HCT116 (cell line): ENCODE results near the gene SERPINA10. TPM values are rescaled to one million over a fixed set of nuclear protein-coding genes. Genes with fewer than 3 reads are reported as not detected.
"Not testable (repeated sequence)": the region's sequence is repeated elsewhere in the genome, so short reads cannot be mapped to it uniquely, and the experiment has no call there.

Experiments
- ATAC-seq: fragments of 200-7000 bp; cut with Tn5 transposase; 2 replicates; pipeline ENCODE4 v1.9.1; 2020; ENCODE audit warnings: mild to moderate bottlenecking, moderate library complexity
- BruUV-seq: library from RNA; stranded (reverse); fragments of 400-500 nt; replicated peaks from 2 replicates; lab custom pipeline; 2021; lab: Mats Ljungman, UMichigan
- CTCF ChIA-PET: fragments of 300-600 bp; sonication (Branson Sonifier 250); formaldehyde crosslinking; loops from one replicate; lab custom pipeline; 2021; ENCODE audit warnings: antibody characterized with exemption; lab: Charles Lee
- POLR2A ChIA-PET: fragments of 300-600, 350-600 bp; sonication (Branson Sonifier 250); formaldehyde crosslinking; loops from one replicate; lab custom pipeline; 2021; ENCODE audit warnings: antibody characterized with exemption; lab: Charles Lee
- RAD21 ChIA-PET, 2 experiments: fragments of 300-600 bp; sonication (Branson Sonifier 250); formaldehyde crosslinking; loops; one replicate each; lab custom pipeline; 2023; ENCODE audit warnings: low total read pairs in 2 of 2; ENCODE audit not compliant: uncharacterized antibody in 2 of 2, unreplicated experiment in 2 of 2, low non-redundant PET in 1 of 2; lab: Charles Lee
- DNase-seq: peaks from one replicate; pipeline ENCODE4 v3.0.0-alpha.2; 2010; ENCODE audit warnings: low read depth, low spot score
- H2AFZ ChIP-seq: fragments of 200-600 bp; shearing (Covaris generic), sonication (generic); 2 replicates; pipeline ENCODE4 v1.6.1; 2017; ENCODE audit warnings: low read depth, mixed run types, mixed read lengths, antibody characterized with exemption, low read length; ENCODE audit not compliant: poor library complexity, severe bottlenecking
- H3K27ac ChIP-seq: 2 replicates; pipeline ENCODE4 v1.5.1; 2012; ENCODE audit warnings: low read depth, low read length
- H3K27me3 ChIP-seq: fragments of 200-600 bp; sonication (generic); 2 replicates; pipeline ENCODE4 v1.6.1; 2016; ENCODE audit warnings: mixed run types, low read length, mixed read lengths; ENCODE audit not compliant: insufficient read depth
- H3K36me3 ChIP-seq, 2 experiments: fragments of 200-500 bp in 1 of 2; fragments of 200-600 bp in 1 of 2; sonication (Bioruptor generic) in 1 of 2; sonication (generic) in 1 of 2; 2 replicates each; pipeline versions ENCODE4 v1.5.1 to v1.6.1; 2014 to 2016; ENCODE audit warnings: low read length in 2 of 2, inconsistent platforms in 1 of 2, mixed read lengths in 1 of 2, mixed run types in 1 of 2; ENCODE audit not compliant: insufficient read depth in 2 of 2, control insufficient read depth in 1 of 2
- H3K4me1 ChIP-seq, 2 experiments: fragments of 200-600 bp in 1 of 2; sonication (generic) in 1 of 2; 2 replicates each; pipeline versions ENCODE4 v1.5.1 to v1.6.1; 2012 to 2017; ENCODE audit warnings: low read length in 2 of 2, inconsistent platforms in 1 of 2, mild to moderate bottlenecking in 1 of 2, mixed read lengths in 1 of 2, mixed run types in 1 of 2, moderate library complexity in 1 of 2; ENCODE audit not compliant: insufficient read depth in 2 of 2, control insufficient read depth in 1 of 2
- H3K4me2 ChIP-seq: fragments of 200-600 bp; sonication (generic); 2 replicates; pipeline ENCODE4 v1.6.1; 2017; ENCODE audit warnings: mixed run types, low read length, mixed read lengths
- H3K4me3 ChIP-seq, 2 experiments: fragments of 200-600 bp in 1 of 2; sonication (generic) in 1 of 2; replicated peaks in 1 of 2; 2 replicates each; pipeline ENCODE4 v1.5.1; 2011 to 2016; ENCODE audit warnings: low read length in 2 of 2, control low read depth in 1 of 2, low read depth in 1 of 2, mild to moderate bottlenecking in 1 of 2, mixed read lengths in 1 of 2, mixed run types in 1 of 2
- H3K79me2 ChIP-seq: fragments of 200-600 bp; sonication (generic); 2 replicates; pipeline ENCODE4 v1.6.1; 2017; ENCODE audit warnings: mild to moderate bottlenecking, mixed run types, low read length, moderate library complexity, mixed read lengths; ENCODE audit not compliant: insufficient read depth
- H3K9ac ChIP-seq: fragments of 200-600 bp; sonication (generic); 2 replicates; pipeline ENCODE4 v1.6.1; 2016; ENCODE audit warnings: low read length, mixed read lengths
- H3K9me2 ChIP-seq: fragments of 200-600 bp; sonication (generic), shearing (Covaris generic); 2 replicates; pipeline ENCODE4 v1.6.1; 2017; ENCODE audit warnings: mixed run types, mild to moderate bottlenecking, moderate library complexity; ENCODE audit not compliant: insufficient read depth
- H3K9me3 ChIP-seq, 2 experiments: fragments of 200-500 bp in 1 of 2; fragments of 200-600 bp in 1 of 2; sonication (Bioruptor generic) in 1 of 2; sonication (generic) in 1 of 2; 2 replicates each; pipeline ENCODE4 v1.6.1; 2014 to 2017; ENCODE audit warnings: low read length in 2 of 2, mixed read lengths in 2 of 2, inconsistent platforms in 1 of 2, low read depth in 1 of 2, mild to moderate bottlenecking in 1 of 2, mixed run types in 1 of 2, moderate library complexity in 1 of 2; ENCODE audit not compliant: control insufficient read depth in 1 of 2, insufficient read depth in 1 of 2
- H4K20me1 ChIP-seq: fragments of 200-600 bp; sonication (generic), shearing (Covaris generic); 2 replicates; pipeline ENCODE4 v1.6.1; 2017; ENCODE audit warnings: mixed run types, mild to moderate bottlenecking, moderate library complexity; ENCODE audit not compliant: insufficient read depth
- CEBPB ChIP-seq: IDR thresholded peaks from 2 replicates; pipeline ENCODE4 v1.6.1; 2012; ENCODE audit warnings: low read depth
- EGR1 ChIP-seq: IDR thresholded peaks from 2 replicates; pipeline ENCODE4 v1.6.1; 2012; ENCODE audit warnings: low read depth
- ELF1 ChIP-seq: IDR thresholded peaks from 2 replicates; pipeline ENCODE4 v1.6.1; 2012; ENCODE audit warnings: low read depth, borderline replicate concordance
- SIN3A ChIP-seq: IDR thresholded peaks from 2 replicates; pipeline ENCODE4 v1.6.1; 2012; ENCODE audit warnings: low read depth
- SRF ChIP-seq: IDR thresholded peaks from 2 replicates; pipeline ENCODE4 v1.6.1; 2012; ENCODE audit warnings: low read depth
- YY1 ChIP-seq: IDR thresholded peaks from 2 replicates; pipeline ENCODE4 v1.6.1; 2011; ENCODE audit warnings: low read length, low read depth, moderate library complexity, mild to moderate bottlenecking; ENCODE audit not compliant: insufficient replicate concordance; ENCODE audit errors: extremely low read depth
- ZNF274 ChIP-seq: fragments of 200-500 bp; sonication (Bioruptor generic); IDR thresholded peaks from 2 replicates; pipeline ENCODE4 v1.6.1; 2014; ENCODE audit warnings: mild to moderate bottlenecking, low read depth, low read length, inconsistent platforms
- intact Hi-C: fragments of 100-400 bp; cut with micrococcal nuclease; formaldehyde crosslinking; loops from 2 replicates; pipeline ENCODE4 v1.10.0; 2022
- total RNA-seq: library from RNA; stranded (reverse); gene quantifications from one replicate; pipeline ENCODE4 v1.2.1, GENCODE V29; 2021; ENCODE audit not compliant: unreplicated experiment

The SERPINA10 gene
- total RNA-seq, 1 experiment from 2014 or later = not detected

GRCh38 chr14:94269156-94269555 lies 23.9 kb downstream of the SERPINA10 start:
- Histone ChIP-seq H3K9me2 (no peaks in the 10 kb centered on the region), H3K9ac (no peak overlapping the region), H3K79me2 (no peaks in the 10 kb centered on the region), H3K4me3 (no peak overlapping the region), H3K36me3 (no peaks in the 10 kb centered on the region), H4K20me1 (no peaks in the 10 kb centered on the region), H3K27ac (no peak overlapping the region), H3K27me3 (no peaks in the 10 kb centered on the region), H3K9me3 (no peaks in the 10 kb centered on the region), H2AFZ (no peak overlapping the region), H3K4me2 (no peak overlapping the region), H3K4me1 (no peaks in the 10 kb centered on the region)
- ATAC-seq (no peak), DNase-seq (no peak)
- ChIA-PET CTCF (no interaction called here), RAD21 (no interaction called here), POLR2A (no interaction called here)
- intact Hi-C loops = no loop called here
- BruUV-seq = no TSS peak
- TF ChIP-seq ELF1 (no peak), EGR1 (no peak), SRF (no peak), YY1 (no peak), ZNF274 (no peak), CEBPB (no peak), SIN3A (no peak)

GRCh38 chr14:94268582-94268981 lies 24.5 kb downstream of the SERPINA10 start:
- H2AFZ ChIP-seq, intact Hi-C loops, H3K4me2 ChIP-seq, H3K27ac ChIP-seq, H3K9ac ChIP-seq, H3K9me3 ChIP-seq, H3K4me3 ChIP-seq, POLR2A ChIA-PET, DNase-seq, H3K36me3 ChIP-seq, H3K79me2 ChIP-seq, H3K9me2 ChIP-seq, ATAC-seq, RAD21 ChIA-PET, H3K27me3 ChIP-seq, BruUV-seq, CTCF ChIA-PET, H4K20me1 ChIP-seq, H3K4me1 ChIP-seq: not testable (repeated sequence)
